Prostate gland (tissue), 2 donors: Measurements from ENCODE around the gene NACAD. TPM values are rescaled to one million over a fixed set of nuclear protein-coding genes. Genes with fewer than 3 reads are reported as not detected.

Experiments
- DNase-seq: peaks from one replicate; pipeline ENCODE4 v3.0.0-alpha.2; 2019; ENCODE audit warnings: low spot score
- H3K27ac ChIP-seq, 2 donors: fragments of 200-600 bp; sonication (generic); 2 replicates each; pipeline ENCODE4 v1.5.1; 2017 to 2019
- H3K27me3 ChIP-seq: fragments of 200-600 bp; sonication (generic); replicated peaks from 2 replicates; pipeline ENCODE4 v1.5.1; 2019; ENCODE audit not compliant: insufficient read depth
- H3K36me3 ChIP-seq, 2 donors: fragments of 200-600 bp; sonication (generic); 1 replicate in 1 of 2; 2 replicates in 1 of 2; pipeline versions ENCODE4 v1.5.1 to v1.8.1; 2017 to 2019
- H3K4me1 ChIP-seq: fragments of 200-600 bp; sonication (generic); replicated peaks from 2 replicates; pipeline ENCODE4 v1.5.1; 2019
- H3K4me3 ChIP-seq, 2 donors: fragments of 200-600 bp; sonication (generic); 2 replicates each; pipeline ENCODE4 v1.5.1; 2017 to 2019
- H3K9me3 ChIP-seq: fragments of 200-600 bp; sonication (generic); 2 replicates; pipeline ENCODE4 v1.5.1; 2017
- POLR2A ChIP-seq: fragments of 450-650 bp; IDR thresholded peaks from one replicate; pipeline ENCODE4 v1.6.1; 2016; ENCODE audit warnings: antibody characterized with exemption, mild to moderate bottlenecking
- POLR2AphosphoS5 ChIP-seq: sonication (generic); formaldehyde crosslinking; IDR thresholded peaks from one replicate; pipeline ENCODE4 v1.6.1; 2017; ENCODE audit warnings: antibody characterized with exemption
- whole genome bisulfite sequencing: methylation state at CpG from one replicate; pipeline ENCODE4 v1.1.5; 2018; 5-methylcytosine and 5-hydroxymethylcytosine counted together
- intact Hi-C: fragments of 100-400 bp; cut with DNase I; formaldehyde crosslinking; loops from one replicate; pipeline ENCODE4 v1.14.2; 2022
- total RNA-seq, 2 donors: library from RNA; depleted of rRNA; stranded (reverse); fragments of >200 nt; gene quantifications; one replicate each; pipeline ENCODE4 v1.1.0, GENCODE V29; 2016
- TF ChIP-seq, protein P1 (sequence below), 4 experiments: fragments of 200-600 bp in 2 of 4; fragments of 450-650 bp in 2 of 4; sonication (generic) in 2 of 4; IDR thresholded peaks; 1 replicate in 3 of 4; 2 replicates in 1 of 4; pipeline ENCODE4 v1.5.1; 2016 to 2019; ENCODE audit warnings: antibody characterized with exemption in 4 of 4, mild to moderate bottlenecking in 2 of 4, moderate library complexity in 2 of 4

NACAD gene
- total RNA-seq, 2 donors from 2014 or later, result 3.5 to 10.3 TPM

DNA sequence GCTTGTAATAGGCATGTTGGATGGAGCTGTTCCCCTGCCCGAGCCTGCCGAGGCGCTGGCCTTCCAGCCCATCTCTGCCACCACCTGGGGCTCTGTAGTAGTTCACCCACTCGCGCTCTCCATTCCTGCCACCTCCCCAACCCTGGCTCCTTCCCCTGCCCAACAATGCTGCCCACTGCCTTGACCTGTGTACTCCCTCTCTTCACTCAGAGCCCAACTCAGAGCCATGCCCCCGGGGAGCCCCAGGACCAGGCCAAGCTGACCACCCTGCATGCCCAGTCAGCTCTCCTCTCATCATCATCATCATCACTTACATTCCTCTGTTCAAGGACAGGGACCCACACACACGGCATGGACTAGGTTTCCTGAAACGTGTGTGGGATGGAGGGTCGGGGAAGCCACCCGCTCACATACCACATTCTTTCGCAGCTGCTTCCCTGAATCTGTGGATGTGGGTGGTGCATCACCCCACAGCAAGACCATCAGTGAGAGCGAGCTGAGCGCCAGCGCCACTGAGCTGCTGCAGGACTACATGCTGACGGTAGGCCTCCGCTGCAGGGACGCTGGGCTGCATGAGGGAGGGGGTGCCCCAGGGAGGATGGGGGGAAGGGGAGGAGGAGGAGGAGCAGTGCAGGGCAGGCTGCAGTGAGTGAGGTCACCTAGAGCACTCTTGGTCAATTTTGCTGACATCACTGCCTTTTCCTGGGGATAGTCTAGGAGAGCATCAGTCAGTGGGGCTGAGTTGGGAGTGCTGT lies 15.6 kb downstream of the NACAD start:
- Histone ChIP-seq H3K9me3 (no peaks in the 10 kb centered on the region), H3K27ac (no peak overlapping the region), H3K4me3 (no peak overlapping the region), H3K4me1 (no peaks in the 10 kb centered on the region), H3K36me3 (peaks cover 0 to 3% of the 10 kb centered on the region in 2 donors), H3K27me3 (no peaks in the 10 kb centered on the region)
- intact Hi-C loops, result no loop called here
- TF ChIP-seq, protein P1, sequence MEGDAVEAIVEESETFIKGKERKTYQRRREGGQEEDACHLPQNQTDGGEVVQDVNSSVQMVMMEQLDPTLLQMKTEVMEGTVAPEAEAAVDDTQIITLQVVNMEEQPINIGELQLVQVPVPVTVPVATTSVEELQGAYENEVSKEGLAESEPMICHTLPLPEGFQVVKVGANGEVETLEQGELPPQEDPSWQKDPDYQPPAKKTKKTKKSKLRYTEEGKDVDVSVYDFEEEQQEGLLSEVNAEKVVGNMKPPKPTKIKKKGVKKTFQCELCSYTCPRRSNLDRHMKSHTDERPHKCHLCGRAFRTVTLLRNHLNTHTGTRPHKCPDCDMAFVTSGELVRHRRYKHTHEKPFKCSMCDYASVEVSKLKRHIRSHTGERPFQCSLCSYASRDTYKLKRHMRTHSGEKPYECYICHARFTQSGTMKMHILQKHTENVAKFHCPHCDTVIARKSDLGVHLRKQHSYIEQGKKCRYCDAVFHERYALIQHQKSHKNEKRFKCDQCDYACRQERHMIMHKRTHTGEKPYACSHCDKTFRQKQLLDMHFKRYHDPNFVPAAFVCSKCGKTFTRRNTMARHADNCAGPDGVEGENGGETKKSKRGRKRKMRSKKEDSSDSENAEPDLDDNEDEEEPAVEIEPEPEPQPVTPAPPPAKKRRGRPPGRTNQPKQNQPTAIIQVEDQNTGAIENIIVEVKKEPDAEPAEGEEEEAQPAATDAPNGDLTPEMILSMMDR (IDR thresholded peaks at IDR 0.05), result no peak
- TF ChIP-seq POLR2AphosphoS5 (no peak), POLR2A (no peak)
- no peak for DNase-seq
- WGBS, result 83% methylated on average over 17 of the region's 17 CpGs

DNA sequence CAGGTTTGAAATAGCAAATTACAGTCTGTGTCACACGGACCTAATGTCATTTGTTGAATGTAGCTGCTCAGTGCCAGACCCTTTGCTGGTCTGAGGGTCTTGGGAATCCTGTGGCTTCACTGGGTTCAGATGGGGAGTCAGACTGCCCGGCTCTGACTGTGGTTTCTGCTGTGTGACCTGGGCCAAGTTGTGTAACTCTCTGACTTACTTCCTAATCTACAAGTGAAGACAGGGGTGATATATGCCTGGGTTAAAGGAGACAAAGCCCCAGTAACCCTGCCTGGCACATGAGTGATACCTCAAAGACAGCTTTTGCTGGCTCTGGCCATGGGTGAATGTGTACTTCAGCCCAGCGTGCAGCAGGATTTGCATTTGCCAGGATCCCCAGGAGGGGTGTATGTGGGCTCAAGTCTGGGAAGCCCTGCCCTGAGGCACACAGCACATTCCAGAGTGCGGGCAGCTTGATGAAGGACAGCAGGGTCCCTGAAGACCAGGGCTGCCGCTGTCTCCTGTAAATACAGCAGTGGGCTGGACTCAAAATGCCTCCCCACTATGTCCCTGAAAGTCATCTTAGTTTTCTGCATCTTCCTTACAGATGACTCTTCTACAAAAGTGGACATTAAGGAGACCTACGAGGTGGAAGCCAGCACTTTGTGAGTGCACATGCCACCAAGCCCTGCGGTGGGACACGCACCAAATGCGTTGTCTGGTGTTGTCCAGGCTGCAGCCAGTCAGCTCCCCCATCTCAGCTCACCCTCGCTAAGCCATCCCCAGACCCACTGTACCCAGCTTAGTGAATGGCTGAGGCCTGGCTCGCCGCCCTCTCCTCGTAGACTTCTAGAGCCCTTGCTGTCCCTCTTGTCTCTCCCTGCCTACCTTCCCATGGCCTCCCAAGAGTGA lies 16.4 kb downstream of the NACAD start:
- TF ChIP-seq, protein P1 (IDR thresholded peaks at IDR 0.05), result no peak
- TF ChIP-seq POLR2A, result no peak
- Histone ChIP-seq H3K4me3 (no peak overlapping the region), H3K36me3 (peaks cover 0 to 3% of the 10 kb centered on the region in 2 donors), H3K4me1 (no peaks in the 10 kb centered on the region), H3K9me3 (no peaks in the 10 kb centered on the region), H3K27ac (no peak overlapping the region), H3K27me3 (no peaks in the 10 kb centered on the region)
- intact Hi-C loops, result no loop called here
- WGBS, result 90% methylated on average over 13 of the region's 13 CpGs
- no peak for DNase-seq

DNA sequence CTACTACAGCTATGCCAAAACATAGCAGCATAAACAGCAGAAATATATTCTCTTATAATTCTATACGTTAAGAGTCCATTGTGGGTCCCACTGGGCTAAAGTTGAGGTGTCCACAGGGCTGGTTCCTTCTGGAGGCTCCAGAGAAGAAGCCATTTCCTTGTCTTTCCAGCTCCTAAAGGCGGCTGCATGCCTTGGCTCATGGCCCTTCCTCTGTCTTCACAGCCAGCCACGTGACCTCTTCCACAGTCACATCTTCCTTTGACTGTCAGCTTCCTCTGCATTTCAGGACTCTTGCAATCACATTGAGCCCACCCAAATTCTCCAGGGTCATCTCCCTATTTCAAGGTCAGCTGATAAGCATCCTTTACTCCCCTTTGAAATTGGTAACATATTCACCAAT lies 17.2 kb downstream of the NACAD start:
- Histone ChIP-seq H3K4me1 (no peaks in the 10 kb centered on the region), H3K27me3 (no peaks in the 10 kb centered on the region), H3K27ac (no peak overlapping the region), H3K36me3 (peaks cover 0 to 3% of the 10 kb centered on the region in 2 donors), H3K4me3 (no peak overlapping the region), H3K9me3 (no peaks in the 10 kb centered on the region)
- no peak for DNase-seq
- WGBS, result 85% methylated on average over 3 of the region's 3 CpGs
- intact Hi-C loops, result no loop called here
- TF ChIP-seq POLR2A (no peak), POLR2AphosphoS5 (no peak)
- TF ChIP-seq, protein P1 (IDR thresholded peaks at IDR 0.05), result no peak

DNA sequence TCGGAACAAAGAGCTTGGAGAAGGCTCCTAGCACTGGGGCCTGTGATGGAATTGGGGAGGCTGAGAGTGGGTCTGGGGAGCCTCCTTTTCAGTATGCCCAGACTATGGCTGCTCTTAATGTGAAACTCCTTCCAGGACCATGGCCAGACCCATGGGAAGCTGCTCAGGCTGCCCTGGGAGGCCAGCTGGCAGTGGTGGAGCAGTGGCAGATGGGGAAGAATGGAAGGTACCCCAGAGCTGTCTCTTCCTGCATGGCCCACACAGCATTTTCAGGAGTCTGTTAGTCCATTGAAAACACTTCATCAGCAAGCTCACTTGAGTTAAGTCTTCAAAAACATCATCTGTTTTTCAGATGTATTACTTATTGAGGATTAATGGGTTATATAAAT lies 18.5 kb downstream of the NACAD start:
- 100% methylated on average over 1 of the region's 1 CpG for WGBS
- Histone ChIP-seq H3K27ac (no peak overlapping the region), H3K36me3 (peaks cover 0 to 3% of the 10 kb centered on the region in 2 donors), H3K9me3 (no peaks in the 10 kb centered on the region), H3K4me1 (no peaks in the 10 kb centered on the region), H3K4me3 (no peak overlapping the region), H3K27me3 (no peaks in the 10 kb centered on the region)
- DNase-seq, result no peak
- intact Hi-C loops, result no loop called here
- TF ChIP-seq POLR2AphosphoS5 (no peak), POLR2A (no peak)
- TF ChIP-seq, protein P1 (IDR thresholded peaks at IDR 0.05), result no peak
